Right ventricle myocardium inferior (tissue), 1 donor: ENCODE measurements around the gene FNDC3B. TPM values are rescaled to one million over a fixed set of nuclear protein-coding genes. Genes with fewer than 3 reads are reported as not detected.

Source experiments
- ATAC-seq: fragments of 200-7000 bp; cut with Tn5 transposase; one replicate; pipeline ENCODE4 v1.9.1; 2020; ENCODE audit warnings: mild to moderate bottlenecking, moderate library complexity
- DNase-seq: peaks from one replicate; pipeline ENCODE4 v3.0.0; 2021; ENCODE audit errors: missing footprints
- intact Hi-C: fragments of 100-400 bp; cut with DNase I; formaldehyde crosslinking; loops from one replicate; pipeline ENCODE4 v1.11.0; 2022
- total RNA-seq: library from RNA; stranded (reverse); fragmentation: NEBNext Ultra II Directional; extraction: Animal tissue kit (Norgen Biotek cat#: 25700); gene quantifications from one replicate; pipeline ENCODE4 v1.2.1, GENCODE V29; 2021
- donor health status: DM: no; HTN: yes; CAD: no; lungs with severe emphysema.

FNDC3B gene
- total RNA-seq, 1 donor from 2014 or later: 57.8 TPM

GRCh38 chr3:172268425-172268824 is 229.0 kb downstream of the FNDC3B start:
- DNase-seq (no peak), ATAC-seq (no peak)
- intact Hi-C loops: no loop called here

- ATAC-seq (no peak), DNase-seq (no peak)
- intact Hi-C loops: no loop called here
Measured at GRCh38 chr3:172268868-172269267, 229.5 kb downstream of the FNDC3B start.

- ATAC-seq (no peak), DNase-seq (no peak)
- intact Hi-C loops: no loop called here
Measured at GRCh38 chr3:172270557-172271166, 231.3 kb downstream of the FNDC3B start.

GRCh38 chr3:172271386-172271976 is 232.1 kb downstream of the FNDC3B start:
- intact Hi-C loops: no loop called here
- ATAC-seq (no peak), DNase-seq (no peak)

GRCh38 chr3:172272698-172273097 is 233.3 kb downstream of the FNDC3B start:
- peak; percentile 63 for ATAC-seq
- no peak for DNase-seq
- intact Hi-C loops: no loop called here

GRCh38 chr3:172273378-172273777 is 234.0 kb downstream of the FNDC3B start:
- intact Hi-C loops: no loop called here
- DNase-seq (no peak), ATAC-seq (no peak)

GRCh38 chr3:172274906-172275305 is 235.5 kb downstream of the FNDC3B start:
- ATAC-seq (no peak), DNase-seq (no peak)
- intact Hi-C loops: no loop called here

GRCh38 chr3:172275586-172275985 is 236.2 kb downstream of the FNDC3B start:
- no peak for DNase-seq
- intact Hi-C loops: no loop called here
- no peak for ATAC-seq

- intact Hi-C loops: no loop called here
- DNase-seq (no peak), ATAC-seq (no peak)
Measured at GRCh38 chr3:172276103-172276502, 236.7 kb downstream of the FNDC3B start.

GRCh38 chr3:172277151-172277652 is 237.8 kb downstream of the FNDC3B start:
- no peak for DNase-seq
- intact Hi-C loops: no loop called here
- ATAC-seq: no peak

GRCh38 chr3:172279191-172279640 is 239.8 kb downstream of the FNDC3B start:
- no peak for DNase-seq
- ATAC-seq: no peak
- intact Hi-C loops: no loop called here

GRCh38 chr3:172279974-172280373 is 240.6 kb downstream of the FNDC3B start:
- intact Hi-C loops: no loop called here
- DNase-seq (no peak), ATAC-seq (no peak)

GRCh38 chr3:172280406-172281051 is 241.2 kb downstream of the FNDC3B start:
- ATAC-seq (no peak), DNase-seq (no peak)
- intact Hi-C loops: no loop called here

- DNase-seq: no peak
- ATAC-seq: no peak
- intact Hi-C loops: no loop called here
Measured at GRCh38 chr3:172281884-172282283, 242.5 kb downstream of the FNDC3B start.

- intact Hi-C loops: no loop called here
- DNase-seq (no peak), ATAC-seq (no peak)
Measured at GRCh38 chr3:172282850-172283249, 243.5 kb downstream of the FNDC3B start.

GRCh38 chr3:172283841-172284357 is 244.5 kb downstream of the FNDC3B start:
- intact Hi-C loops: no loop called here
- ATAC-seq (no peak), DNase-seq (no peak)

GRCh38 chr3:172285844-172286243 is 246.5 kb downstream of the FNDC3B start:
- DNase-seq (no peak), ATAC-seq (no peak)
- intact Hi-C loops: loop anchor here (5.0 kb wide), 2 partner anchors 46 to 84 kb away; no protein-coding TSS in a partner anchor

GRCh38 chr3:172286548-172287148 is 247.3 kb downstream of the FNDC3B start:
- ATAC-seq: peak; percentile 69
- intact Hi-C loops: loop anchor here (5.0 kb wide), 2 partner anchors 46 to 84 kb away; no protein-coding TSS in a partner anchor

GRCh38 chr3:172287937-172288477 is 248.6 kb downstream of the FNDC3B start:
- peak; percentile 83 for ATAC-seq
- intact Hi-C loops: loop anchor here (5.0 kb wide), 2 partner anchors 44 to 86 kb away; no protein-coding TSS in a partner anchor
- no peak for DNase-seq

More at GRCh38 chr3:172286548-172287148, 247.3 kb downstream of the FNDC3B start:
- DNase-seq: no peak
